Astrocyte (in vitro differentiated cells and primary cell): ENCODE results near the gene SPIRE2.

Experiments
- CTCF ChIP-seq: IDR thresholded peaks from 2 replicates; pipeline ENCODE4 v1.5.1; 2011; ENCODE audit warnings: low read depth, mild to moderate bottlenecking, inconsistent platforms, low read length, moderate library complexity; ENCODE audit not compliant: insufficient read depth
- EZH2 ChIP-seq: IDR thresholded peaks from 2 replicates; pipeline ENCODE4 v1.6.1; 2012; ENCODE audit warnings: mild to moderate bottlenecking, low read length, inconsistent platforms; ENCODE audit not compliant: insufficient read depth

- TF ChIP-seq CTCF, result no peak
- no peak for TF ChIP-seq EZH2
Observed at GRCh38 chr16:89847940-89848297, 19.6 kb downstream of the SPIRE2 start.
